B cell (primary cell): ENCODE data around the gene BMP5. TPM values are rescaled to one million over a fixed set of nuclear protein-coding genes. Genes with fewer than 3 reads are reported as not detected.

ENCODE experiments used
- ATAC-seq: fragments of 200-7000 bp; cut with Tn5 transposase; one replicate; pipeline ENCODE4 v1.10.0; 2021; ENCODE audit warnings: low read depth, mild to moderate bottlenecking, moderate number of reproducible peaks, moderate library complexity
- CTCF ChIA-PET: fragments of 350-600 bp; sonication (Branson Sonifier 250); formaldehyde crosslinking; loops from one replicate; lab custom pipeline; 2021; ENCODE audit warnings: antibody characterized with exemption, inconsistent platforms; lab: Charles Lee
- POLR2A ChIA-PET: fragments of 350-600 bp; sonication (Branson Sonifier 250); formaldehyde crosslinking; loops from one replicate; lab custom pipeline; 2021; ENCODE audit warnings: antibody characterized with exemption; lab: Charles Lee
- DNase-seq: peaks from one replicate; pipeline ENCODE4 v3.0.0; 2013
- H2AFZ ChIP-seq: 2 replicates; pipeline ENCODE4 v1.6.1; 2012; ENCODE audit warnings: mild to moderate bottlenecking, low read depth, low read length; ENCODE audit not compliant: insufficient read depth, poor library complexity, severe bottlenecking
- H3K27ac ChIP-seq, 2 donors: 1 replicate in 1 of 2; 2 replicates in 1 of 2; pipeline ENCODE4 v1.5.1; 2012 to 2013; ENCODE audit warnings: low read length in 2 of 2, mild to moderate bottlenecking in 2 of 2, moderate library complexity in 1 of 2
- H3K27me3 ChIP-seq, 4 experiments: fragments of 200-600 bp in 1 of 4; sonication (generic) in 1 of 4; replicated peaks in 1 of 4; 1 replicate in 2 of 4; 2 replicates in 2 of 4; pipeline versions ENCODE4 v1.6.1 to v1.7.0; 2013 to 2016; ENCODE audit warnings: low read length in 3 of 4, mild to moderate bottlenecking in 2 of 4, mixed read lengths in 1 of 4, moderate library complexity in 1 of 4; ENCODE audit not compliant: insufficient read depth in 4 of 4, control insufficient read depth in 3 of 4; ENCODE audit errors: control extremely low read depth in 1 of 4
- H3K36me3 ChIP-seq, 2 experiments: replicated peaks in 1 of 2; 1 replicate in 1 of 2; 2 replicates in 1 of 2; pipeline versions ENCODE4 v1.6.1 to v1.7.1; 2013; ENCODE audit warnings: low read length in 1 of 2; ENCODE audit not compliant: insufficient read depth in 2 of 2, control insufficient read depth in 1 of 2; ENCODE audit errors: control extremely low read depth in 1 of 2, extremely low read depth in 1 of 2
- H3K4me1 ChIP-seq, 2 donors: fragments of 200-600 bp in 1 of 2; sonication (generic) in 1 of 2; 1 replicate in 1 of 2; 2 replicates in 1 of 2; pipeline versions ENCODE4 v1.5.1 to v1.6.1; 2013 to 2017; ENCODE audit warnings: low read length in 2 of 2; ENCODE audit not compliant: control insufficient read depth in 2 of 2, insufficient read depth in 2 of 2
- H3K4me2 ChIP-seq: replicated peaks from 2 replicates; pipeline ENCODE3; 2012; ENCODE audit warnings: mild to moderate bottlenecking, low read depth, low read length; ENCODE audit not compliant: poor library complexity, severe bottlenecking
- H3K4me3 ChIP-seq, 5 experiments: fragments of 200-600 bp in 1 of 5; sonication (generic) in 1 of 5; 1 replicate in 3 of 5; 2 replicates in 2 of 5; pipeline versions ENCODE4 v1.5.1 to v1.7.0; 2011 to 2016; ENCODE audit warnings: low read length in 4 of 5, mild to moderate bottlenecking in 4 of 5, low read depth in 2 of 5, control low read depth in 1 of 5, moderate library complexity in 1 of 5; ENCODE audit not compliant: insufficient read depth in 1 of 5; ENCODE audit errors: control extremely low read depth in 1 of 5, extremely low read depth in 1 of 5
- H3K79me2 ChIP-seq: fragments of 200-600 bp; sonication (generic); one replicate; pipeline ENCODE4 v1.6.0; 2016; ENCODE audit warnings: low read length; ENCODE audit not compliant: control insufficient read depth, insufficient read depth
- H3K9ac ChIP-seq: fragments of 200-600 bp; sonication (generic); 2 replicates; pipeline ENCODE4 v1.6.1; 2017; ENCODE audit warnings: mild to moderate bottlenecking, low read length, moderate library complexity
- H3K9me3 ChIP-seq, 3 donors: one replicate each; pipeline versions ENCODE4 v1.6.1 to v1.7.1; 2013; ENCODE audit warnings: low read length in 2 of 3; ENCODE audit not compliant: control insufficient read depth in 2 of 3, insufficient read depth in 1 of 3; ENCODE audit errors: control extremely low read depth in 1 of 3
- H4K20me1 ChIP-seq: 2 replicates; pipeline ENCODE4 v1.6.0; 2012; ENCODE audit warnings: mild to moderate bottlenecking, low read length; ENCODE audit not compliant: insufficient read depth, control insufficient read depth, poor library complexity, severe bottlenecking
- H3K27ac Mint-ChIP-seq: one replicate; pipeline ENCODE4 v1.8.0; 2021; ENCODE audit warnings: mixed read lengths
- H3K27me3 Mint-ChIP-seq: one replicate; pipeline ENCODE4 v1.8.0; 2021; ENCODE audit warnings: mixed read lengths
- H3K4me1 Mint-ChIP-seq: one replicate; pipeline ENCODE4 v1.8.0; 2021; ENCODE audit warnings: mixed read lengths
- H3K4me3 Mint-ChIP-seq: one replicate; pipeline ENCODE4 v1.8.0; 2021; ENCODE audit warnings: mixed read lengths
- H3K9me3 Mint-ChIP-seq: one replicate; pipeline ENCODE4 v1.8.0; 2022; ENCODE audit warnings: mixed read lengths; ENCODE audit not compliant: insufficient read depth
- CTCF ChIP-seq: fragments of 200-600 bp; IDR thresholded peaks from one replicate; pipeline ENCODE4 v1.8.0; 2022; ENCODE audit warnings: antibody characterized with exemption, mild to moderate bottlenecking
- EZH2 ChIP-seq: IDR thresholded peaks from 2 replicates; pipeline ENCODE4 v1.6.1; 2012; ENCODE audit warnings: borderline replicate concordance, low read depth, mild to moderate bottlenecking, moderate library complexity, low read length; ENCODE audit not compliant: insufficient read depth, poor library complexity, severe bottlenecking
- WGBS: methylation state at CpG from one replicate; pipeline ENCODE4 v1.1.5; 2013; ENCODE audit warnings: missing lambda C conversion rate; ENCODE audit not compliant: insufficient coverage; 5-methylcytosine and 5-hydroxymethylcytosine counted together
- intact Hi-C: fragments of 100-400 bp; cut with micrococcal nuclease; formaldehyde crosslinking; loops from one replicate; pipeline ENCODE4 v1.10.0; 2022
- polyA minus RNA-seq: library from RNA; depleted of rRNA, polyadenylated mRNA; stranded (reverse); fragments of >200 nt; gene quantifications from 2 replicates; pipeline ENCODE4 v1.2.3, GENCODE V29; 2012
- polyA plus RNA-seq: library from polyadenylated mRNA; depleted of rRNA; stranded (reverse); fragments of >200 nt; gene quantifications from 2 replicates; pipeline ENCODE4 v1.2.3, GENCODE V29; 2012
- total RNA-seq, 2 donors: library from RNA; stranded (reverse); fragments of 120-200 nt in 1 of 2; gene quantifications; 1 replicate in 1 of 2; 2 replicates in 1 of 2; pipeline versions ENCODE4 v1.2.3 to v1.2.4, GENCODE V29; 2013 to 2022

BMP5 gene
- total RNA-seq (not detected in 2 replicates), polyA plus RNA-seq (not detected in 2 replicates), polyA minus RNA-seq (not detected in 2 replicates)
- total RNA-seq (2013), result 0.23 TPM

- no peak within 1 kb of the TSS for H3K27ac Mint-ChIP-seq
- intact Hi-C loops, result no loop called here
- Histone ChIP-seq H2AFZ (no peak within 1 kb of the TSS), H3K79me2 (no peaks in the 10 kb centered on the region), H3K4me2 (no peak within 1 kb of the TSS), H3K9me3 (no peaks in the 10 kb centered on the region), H3K4me3 (no peak within 1 kb of the TSS), H3K27ac (no peak within 1 kb of the TSS), H3K4me1 (no peaks in the 10 kb centered on the region), H3K9ac (no peak within 1 kb of the TSS), H4K20me1 (no peaks in the 10 kb centered on the region), H3K36me3 (no peaks in the 10 kb centered on the region), H3K27me3 (no peaks in the 10 kb centered on the region)
- TF ChIP-seq EZH2 (no peak), CTCF (no peak)
- no peaks in the 10 kb centered on the region for H3K9me3 Mint-ChIP-seq
- whole genome bisulfite sequencing, result no CpG with 5 or more reads among the region's 2 CpGs
- no peaks in the 10 kb centered on the region for H3K27me3 Mint-ChIP-seq
- no peaks in the 10 kb centered on the region for H3K4me1 Mint-ChIP-seq
- DNase-seq, result no peak
- H3K4me3 Mint-ChIP-seq, result no peak within 1 kb of the TSS
- no peak for ATAC-seq
- CTCF ChIA-PET, result no interaction called here
- POLR2A ChIA-PET, result no interaction called here
Measured at GRCh38 chr6:55875400-55875799, at the start of gene BMP5. Gene BMP5, minus strand, starts transcription at chr6:55875590. Its CDS starts 725 bp downstream, at chr6:55874865.

GRCh38 chr6:55922406-55922805 lies 47.0 kb upstream of the BMP5 start:
- peaks cover 6% of the 10 kb centered on the region for H3K9me3 Mint-ChIP-seq
- TF ChIP-seq CTCF, result no peak
- no peak for TF ChIP-seq EZH2
- Histone ChIP-seq H3K4me2 (no peak overlapping the region), H3K9ac (no peak overlapping the region), H4K20me1 (no peaks in the 10 kb centered on the region), H3K27ac (no peak overlapping the region), H3K79me2 (no peaks in the 10 kb centered on the region), H3K27me3 (no peaks in the 10 kb centered on the region), H3K9me3 (peaks cover 0 to 3% (median 0%) of the 10 kb centered on the region in 3 donors), H3K4me1 (no peaks in the 10 kb centered on the region), H3K36me3 (no peaks in the 10 kb centered on the region), H2AFZ (no peak overlapping the region), H3K4me3 (no peak overlapping the region)
- H3K4me1 Mint-ChIP-seq, result no peaks in the 10 kb centered on the region
- DNase-seq, result no peak
- intact Hi-C loops, result no loop called here
- H3K27ac Mint-ChIP-seq, result no peak overlapping the region
- H3K27me3 Mint-ChIP-seq, result no peaks in the 10 kb centered on the region
- CTCF ChIA-PET, result no interaction called here
- POLR2A ChIA-PET, result no interaction called here
- no peak overlapping the region for H3K4me3 Mint-ChIP-seq
- ATAC-seq, result no peak
